GM18498 (cell line): ENCODE data around the gene CISD2.
"Not testable (repeated sequence)": the region's sequence is repeated elsewhere in the genome, so short reads cannot be mapped to it uniquely, and the experiment has no call there.

Source experiments
- ATAC-seq: cut with Tn5 transposase; IDR thresholded peaks from one replicate; pipeline ENCODE4 v1.9.1; 2021; ENCODE audit warnings: mild to moderate bottlenecking, moderate library complexity; ENCODE audit not compliant: unreplicated experiment

The CISD2 gene

GRCh38 chr4:102849579-102850104 lies 19.1 kb upstream of the CISD2 start:
- ATAC-seq: no peak

GRCh38 chr4:102850370-102850769 lies 18.4 kb upstream of the CISD2 start:
- ATAC-seq: no peak

- no peak for ATAC-seq
Observed at GRCh38 chr4:102858828-102859464, 9.8 kb upstream of the CISD2 start.

GRCh38 chr4:102860611-102861324 lies 8.0 kb upstream of the CISD2 start:
- no peak for ATAC-seq

- ATAC-seq: no peak
Observed at GRCh38 chr4:102862016-102862415, 6.8 kb upstream of the CISD2 start.

- no peak for ATAC-seq
Observed at GRCh38 chr4:102862747-102863146, 6.0 kb upstream of the CISD2 start.

GRCh38 chr4:102865327-102865726 lies 3.5 kb upstream of the CISD2 start:
- ATAC-seq: not testable (repeated sequence)

GRCh38 chr4:102867278-102868152 lies 1.3 kb upstream of the CISD2 start:
- no peak for ATAC-seq

GRCh38 chr4:102868153-102868780 lies 525 bp upstream of the CISD2 start:
- peak; percentile 55 for ATAC-seq

- ATAC-seq: peak; percentile 41
Observed at GRCh38 chr4:102869569-102870197, 891 bp downstream of the CISD2 start.

GRCh38 chr4:102871772-102872171 lies 3.0 kb downstream of the CISD2 start:
- ATAC-seq: no peak

GRCh38 chr4:102877477-102878106 lies 8.8 kb downstream of the CISD2 start:
- not testable (repeated sequence) for ATAC-seq

- not testable (repeated sequence) for ATAC-seq
Observed at GRCh38 chr4:102878349-102878748, 9.6 kb downstream of the CISD2 start.

GRCh38 chr4:102878901-102879300 lies 10.1 kb downstream of the CISD2 start:
- ATAC-seq: no peak

GRCh38 chr4:102881343-102881742 lies 12.6 kb downstream of the CISD2 start:
- no peak for ATAC-seq

- ATAC-seq: no peak
Observed at GRCh38 chr4:102883278-102883677, 14.5 kb downstream of the CISD2 start.

GRCh38 chr4:102888570-102888969 lies 19.8 kb downstream of the CISD2 start:
- ATAC-seq: not testable (repeated sequence)

GRCh38 chr4:102889866-102890265 lies 21.1 kb downstream of the CISD2 start:
- not testable (repeated sequence) for ATAC-seq

- not testable (repeated sequence) for ATAC-seq
Observed at GRCh38 chr4:102896547-102896946, 27.8 kb downstream of the CISD2 start.

- ATAC-seq: not testable (repeated sequence)
Observed at GRCh38 chr4:102897610-102898009, 28.8 kb downstream of the CISD2 start.
